GM23248 (cell line): Measurements from ENCODE around the gene TSPAN32. TPM values are rescaled to one million over a fixed set of nuclear protein-coding genes. Genes with fewer than 3 reads are reported as not detected.

ENCODE experiments used
- DNase-seq: peaks from one replicate; pipeline ENCODE4 v3.0.0-alpha.2; 2015
- H2AFZ ChIP-seq: fragments of 200-600 bp; sonication (generic); 2 replicates; pipeline ENCODE4 v1.6.1; 2016; ENCODE audit warnings: antibody characterized with exemption
- H3F3A ChIP-seq: fragments of 200-600 bp; sonication (generic); 2 replicates; pipeline ENCODE4 v1.6.1; 2016; ENCODE audit warnings: mild to moderate bottlenecking, antibody characterized with exemption, mixed run types; ENCODE audit not compliant: insufficient read depth
- H3K27ac ChIP-seq: fragments of 200-600 bp; sonication (generic); 2 replicates; pipeline ENCODE4 v1.5.1; 2016; ENCODE audit warnings: mild to moderate bottlenecking
- H3K27me3 ChIP-seq: fragments of 200-600 bp; sonication (generic); replicated peaks from 2 replicates; pipeline ENCODE4 v1.6.1; 2016; ENCODE audit warnings: mild to moderate bottlenecking; ENCODE audit not compliant: insufficient read depth
- H3K36me3 ChIP-seq: fragments of 200-600 bp; sonication (generic); 2 replicates; pipeline ENCODE4 v1.6.1; 2016; ENCODE audit warnings: low read depth, mild to moderate bottlenecking
- H3K4me1 ChIP-seq: fragments of 200-600 bp; sonication (generic); 2 replicates; pipeline ENCODE4 v1.6.1; 2016; ENCODE audit warnings: mild to moderate bottlenecking; ENCODE audit not compliant: insufficient read depth
- H3K4me2 ChIP-seq: fragments of 200-600 bp; sonication (generic); one replicate; pipeline ENCODE4 v1.6.1; 2016; ENCODE audit warnings: mild to moderate bottlenecking; ENCODE audit not compliant: unreplicated experiment
- H3K4me3 ChIP-seq: fragments of 200-600 bp; sonication (generic); 2 replicates; pipeline ENCODE4 v1.5.1; 2016; ENCODE audit warnings: mild to moderate bottlenecking
- H3K79me2 ChIP-seq: fragments of 200-600 bp; sonication (generic); 2 replicates; pipeline ENCODE4 v1.6.1; 2016; ENCODE audit warnings: mild to moderate bottlenecking; ENCODE audit not compliant: insufficient read depth
- H3K9ac ChIP-seq: fragments of 200-600 bp; sonication (generic); 2 replicates; pipeline ENCODE4 v1.6.1; 2016; ENCODE audit warnings: mild to moderate bottlenecking
- H3K9me2 ChIP-seq: fragments of 200-600 bp; sonication (generic); 2 replicates; pipeline ENCODE4 v1.6.1; 2016; ENCODE audit warnings: mixed run types, mild to moderate bottlenecking, moderate library complexity; ENCODE audit not compliant: insufficient read depth
- H3K9me3 ChIP-seq: fragments of 200-600 bp; sonication (generic); one replicate; pipeline ENCODE4 v1.6.1; 2017; ENCODE audit warnings: low read depth
- H4K20me1 ChIP-seq: fragments of 200-600 bp; sonication (generic); 2 replicates; pipeline ENCODE4 v1.6.0; 2016; ENCODE audit not compliant: insufficient read depth
- EZH2 ChIP-seq: fragments of 200-600 bp; sonication (generic); IDR thresholded peaks from 2 replicates; pipeline ENCODE4 v1.6.1; 2018; ENCODE audit warnings: antibody characterized with exemption, mild to moderate bottlenecking; ENCODE audit not compliant: insufficient read depth, poor library complexity, severe bottlenecking
- EZH2phosphoT487 ChIP-seq: fragments of 200-600 bp; sonication (generic); IDR thresholded peaks from 2 replicates; pipeline ENCODE4 v1.6.1; 2018; ENCODE audit warnings: antibody characterized with exemption, moderate library complexity, mild to moderate bottlenecking, low read depth; ENCODE audit not compliant: insufficient read depth
- WGBS, 2 experiments: methylation state at CpG; one replicate each; pipeline ENCODE4 v1.1.6; 2015 to 2017; ENCODE audit warnings: low lambda C conversion rate in 2 of 2, low coverage in 1 of 2; ENCODE audit errors: missing lambda C conversion rate in 2 of 2; 5-methylcytosine and 5-hydroxymethylcytosine counted together
- in situ Hi-C: fragments of 300-500 bp; cut with MboI; formaldehyde crosslinking; loops from 2 replicates; pipeline ENCODE4 v1.15.0; 2020
- polyA plus RNA-seq: library from polyadenylated mRNA; unstranded; fragments of >200 nt; fragmentation: Nextera tagmentation; extraction: Ambion mirVana; gene quantifications from 2 replicates; pipeline ENCODE4 v1.2.1, GENCODE V29; 2016
- total RNA-seq: library from RNA; depleted of rRNA; stranded (reverse); fragments of >200 nt; shearing (Covaris generic); gene quantifications from 2 replicates; pipeline ENCODE4 v1.2.3, GENCODE V29; 2014; rRNA removed

The TSPAN32 gene, protein sequence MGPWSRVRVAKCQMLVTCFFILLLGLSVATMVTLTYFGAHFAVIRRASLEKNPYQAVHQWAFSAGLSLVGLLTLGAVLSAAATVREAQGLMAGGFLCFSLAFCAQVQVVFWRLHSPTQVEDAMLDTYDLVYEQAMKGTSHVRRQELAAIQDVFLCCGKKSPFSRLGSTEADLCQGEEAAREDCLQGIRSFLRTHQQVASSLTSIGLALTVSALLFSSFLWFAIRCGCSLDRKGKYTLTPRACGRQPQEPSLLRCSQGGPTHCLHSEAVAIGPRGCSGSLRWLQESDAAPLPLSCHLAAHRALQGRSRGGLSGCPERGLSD
- total RNA-seq: not detected in 2 replicates
- not detected in 2 replicates for polyA plus RNA-seq

DNA sequence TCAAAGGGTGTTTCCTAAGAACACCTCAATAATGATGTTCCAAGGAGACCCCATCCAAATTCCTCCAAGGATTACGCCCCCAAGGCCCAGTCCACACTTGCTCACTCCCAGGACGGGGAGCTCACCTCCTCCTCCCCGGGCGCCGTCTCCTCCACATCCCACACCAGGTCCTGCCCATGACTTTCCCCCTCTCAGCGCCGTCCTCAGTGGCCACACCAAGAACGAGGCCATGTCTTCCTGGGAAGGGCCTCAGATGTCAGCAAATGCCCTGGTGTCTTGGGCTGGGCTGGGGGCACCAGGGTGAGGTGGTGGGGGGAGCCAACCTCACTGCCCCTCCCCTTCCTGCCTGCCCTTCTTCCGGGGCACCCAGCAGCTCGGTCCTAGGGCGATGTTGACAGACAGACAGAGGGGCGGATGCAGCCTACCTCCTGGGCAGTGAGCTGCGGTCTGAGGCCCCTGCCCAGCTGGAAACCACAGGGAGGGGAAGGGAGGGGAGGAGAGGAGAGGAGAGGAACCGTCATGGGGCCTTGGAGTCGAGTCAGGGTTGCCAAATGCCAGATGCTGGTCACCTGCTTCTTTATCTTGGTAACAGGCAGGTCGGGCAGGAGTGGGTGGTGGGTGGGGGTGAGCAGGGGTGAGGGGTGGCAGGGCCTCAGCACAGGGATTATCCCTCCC lies at the start of gene TSPAN32, which contains the start of gene C11orf21:
Gene TSPAN32 (plus strand): TSS at position 383 of the 675 bp plus-strand sequence. CDS start 137 bp downstream, at position 520.
Gene C11orf21 (minus strand): TSS at position 288 of the 675 bp plus-strand sequence. CDS start 110 bp downstream, at position 178.
- Histone ChIP-seq H3K79me2 (no peaks in the 10 kb centered on the region), H3K9me3 (no peaks in the 10 kb centered on the region), H3K4me2 (no peak within 1 kb of the TSS), H3F3A (no peaks in the 10 kb centered on the region), H3K27ac (no peak within 1 kb of the TSS), H3K4me1 (peaks cover 12% of the 10 kb centered on the region), H3K4me3 (no peak within 1 kb of the TSS), H4K20me1 (no peaks in the 10 kb centered on the region), H2AFZ (no peak within 1 kb of the TSS), H3K36me3 (no peaks in the 10 kb centered on the region), H3K27me3 (peaks cover 6% of the 10 kb centered on the region; the same call in 1 of the 2 replicates), H3K9ac (no peak within 1 kb of the TSS), H3K9me2 (no peaks in the 10 kb centered on the region)
- 69 to 80% methylated on average over 14 to 16 of the region's 16 CpGs for WGBS, 2 experiments
- in situ Hi-C loops: loop anchor here (25.0 kb wide), 1 partner anchor 586 kb away; the partner anchor contains the start of gene CDKN1C
- TF ChIP-seq EZH2: no peak
- no peak for DNase-seq

GRCh38 chr11:2252018-2252417 lies 49.8 kb upstream of the TSPAN32 start:
- H3K36me3 ChIP-seq: no peaks in the 10 kb centered on the region
- no peaks in the 10 kb centered on the region for H3K9me3 ChIP-seq
- H3K79me2 ChIP-seq: no peaks in the 10 kb centered on the region
- no peaks in the 10 kb centered on the region for H3K4me1 ChIP-seq
- no peaks in the 10 kb centered on the region for H3F3A ChIP-seq
- H3K27me3 ChIP-seq: peaks cover 33% of the 10 kb centered on the region
- H3K27ac ChIP-seq: no peak overlapping the region
- H4K20me1 ChIP-seq: no peaks in the 10 kb centered on the region
- no peak overlapping the region for H3K4me3 ChIP-seq
- H2AFZ ChIP-seq: no peak overlapping the region
- 67 to 69% methylated on average over 6 of the region's 6 CpGs for WGBS, 2 experiments
- no peak for DNase-seq
- in situ Hi-C loops: no loop called here
- H3K9ac ChIP-seq: no peak overlapping the region
- no peak overlapping the region for H3K4me2 ChIP-seq
- no peaks in the 10 kb centered on the region for H3K9me2 ChIP-seq
- no peak for TF ChIP-seq EZH2
- no peak for TF ChIP-seq EZH2phosphoT487

DNA sequence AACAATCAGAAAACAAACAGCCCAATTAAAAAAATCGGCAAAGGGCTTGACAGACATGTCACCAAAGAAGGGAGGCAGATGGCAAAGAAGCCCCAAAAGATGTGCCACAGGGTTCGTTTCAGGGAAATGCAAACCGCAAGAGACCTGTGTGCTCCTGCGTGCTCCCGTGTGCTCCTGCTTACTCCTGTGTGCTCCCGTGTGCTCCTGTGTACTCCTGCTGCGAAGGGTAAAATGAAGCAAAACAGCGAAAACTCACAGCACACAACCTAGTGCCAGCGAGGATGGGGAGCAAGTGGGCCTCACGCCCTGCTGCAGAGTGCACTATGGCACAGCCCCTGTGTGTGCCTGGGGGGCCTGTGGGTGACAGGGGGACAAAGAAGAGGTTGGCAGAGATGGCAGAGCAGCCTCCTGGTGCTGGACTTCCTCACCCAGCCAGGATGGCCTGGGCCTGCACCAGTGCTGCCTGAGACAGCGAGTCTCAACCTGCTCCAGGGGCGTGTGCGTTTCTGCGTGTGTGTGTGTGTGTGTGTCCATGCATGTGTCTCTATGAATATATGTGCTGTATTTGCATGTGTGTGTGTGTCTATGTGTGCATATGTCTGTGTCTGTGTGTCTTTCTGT lies 45.4 kb upstream of the TSPAN32 start:
- no peak for DNase-seq
- no peaks in the 10 kb centered on the region for H3K36me3 ChIP-seq
- WGBS, 2 experiments: 64 to 67% methylated on average over 14 of the region's 14 CpGs
- H3K4me1 ChIP-seq: no peaks in the 10 kb centered on the region
- no peak overlapping the region for H3K9ac ChIP-seq
- in situ Hi-C loops: no loop called here
- no peak overlapping the region for H3K4me2 ChIP-seq
- no peaks in the 10 kb centered on the region for H3K9me2 ChIP-seq
- peaks cover 28% of the 10 kb centered on the region for H3K27me3 ChIP-seq
- H3F3A ChIP-seq: no peaks in the 10 kb centered on the region
- H2AFZ ChIP-seq: no peak overlapping the region
- no peaks in the 10 kb centered on the region for H3K9me3 ChIP-seq
- no peaks in the 10 kb centered on the region for H4K20me1 ChIP-seq
- no peak overlapping the region for H3K27ac ChIP-seq
- TF ChIP-seq EZH2phosphoT487: no peak
- no peak for TF ChIP-seq EZH2
- H3K4me3 ChIP-seq: no peak overlapping the region
- H3K79me2 ChIP-seq: no peaks in the 10 kb centered on the region

DNA sequence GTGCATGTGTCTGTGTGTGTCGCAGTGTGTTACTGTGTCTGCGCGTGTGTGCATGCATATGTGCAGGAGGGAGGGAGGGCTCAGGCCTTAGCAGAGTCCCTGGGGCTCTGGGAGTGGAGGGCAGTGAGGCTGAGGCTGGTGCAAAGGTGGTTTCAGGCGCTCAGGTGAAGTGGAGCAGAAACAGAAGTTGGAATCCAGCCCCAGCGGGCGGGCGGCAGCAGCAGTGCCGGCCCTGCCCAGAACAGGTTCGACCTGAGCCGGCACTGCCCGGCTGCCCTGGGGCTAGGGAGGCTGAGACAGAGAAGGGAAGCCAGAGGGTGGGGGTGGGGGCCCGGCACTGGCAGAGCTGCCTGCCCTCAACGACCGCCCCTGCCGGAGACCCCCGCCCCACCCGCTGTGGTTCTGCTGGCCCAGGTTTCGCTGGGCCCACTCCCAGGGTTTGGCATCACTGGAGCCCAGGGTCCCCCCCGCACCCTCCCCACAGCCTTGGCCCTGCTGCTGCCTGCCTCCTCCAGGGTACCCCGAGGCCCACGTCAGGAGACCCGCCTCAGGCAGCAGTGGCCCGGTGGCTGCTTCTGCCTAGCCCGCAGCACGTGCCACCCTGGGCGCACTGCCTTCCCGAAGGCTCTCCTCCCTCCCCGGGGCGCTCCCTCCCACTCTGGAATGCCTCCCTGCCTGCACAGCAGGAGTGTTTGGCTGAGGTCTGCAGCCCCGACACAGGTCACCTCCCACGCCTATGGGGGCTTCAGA lies 44.7 kb upstream of the TSPAN32 start:
- no peak overlapping the region for H3K4me3 ChIP-seq
- H3K4me1 ChIP-seq: no peaks in the 10 kb centered on the region
- DNase-seq: no peak
- H3K27ac ChIP-seq: no peak overlapping the region
- in situ Hi-C loops: no loop called here
- H2AFZ ChIP-seq: no peak overlapping the region
- no peaks in the 10 kb centered on the region for H4K20me1 ChIP-seq
- no peaks in the 10 kb centered on the region for H3K9me3 ChIP-seq
- no peaks in the 10 kb centered on the region for H3F3A ChIP-seq
- WGBS, 2 experiments: 70 to 78% methylated on average over 24 to 31 of the region's 31 CpGs
- H3K9me2 ChIP-seq: no peaks in the 10 kb centered on the region
- no peak overlapping the region for H3K9ac ChIP-seq
- no peaks in the 10 kb centered on the region for H3K36me3 ChIP-seq
- H3K27me3 ChIP-seq: peaks cover 24% of the 10 kb centered on the region
- no peak overlapping the region for H3K4me2 ChIP-seq
- no peak for TF ChIP-seq EZH2
- TF ChIP-seq EZH2phosphoT487: no peak
- H3K79me2 ChIP-seq: no peaks in the 10 kb centered on the region
